ENCODE measurements around the gene ADGRB2. TPM values are rescaled to one million over a fixed set of nuclear protein-coding genes. Genes with fewer than 3 reads are reported as not detected.

The ADGRB2 gene
- total RNA-seq, 4 donors from 2014 or later, result 2.4 to 14.3 (median 9.8) TPM

DNA sequence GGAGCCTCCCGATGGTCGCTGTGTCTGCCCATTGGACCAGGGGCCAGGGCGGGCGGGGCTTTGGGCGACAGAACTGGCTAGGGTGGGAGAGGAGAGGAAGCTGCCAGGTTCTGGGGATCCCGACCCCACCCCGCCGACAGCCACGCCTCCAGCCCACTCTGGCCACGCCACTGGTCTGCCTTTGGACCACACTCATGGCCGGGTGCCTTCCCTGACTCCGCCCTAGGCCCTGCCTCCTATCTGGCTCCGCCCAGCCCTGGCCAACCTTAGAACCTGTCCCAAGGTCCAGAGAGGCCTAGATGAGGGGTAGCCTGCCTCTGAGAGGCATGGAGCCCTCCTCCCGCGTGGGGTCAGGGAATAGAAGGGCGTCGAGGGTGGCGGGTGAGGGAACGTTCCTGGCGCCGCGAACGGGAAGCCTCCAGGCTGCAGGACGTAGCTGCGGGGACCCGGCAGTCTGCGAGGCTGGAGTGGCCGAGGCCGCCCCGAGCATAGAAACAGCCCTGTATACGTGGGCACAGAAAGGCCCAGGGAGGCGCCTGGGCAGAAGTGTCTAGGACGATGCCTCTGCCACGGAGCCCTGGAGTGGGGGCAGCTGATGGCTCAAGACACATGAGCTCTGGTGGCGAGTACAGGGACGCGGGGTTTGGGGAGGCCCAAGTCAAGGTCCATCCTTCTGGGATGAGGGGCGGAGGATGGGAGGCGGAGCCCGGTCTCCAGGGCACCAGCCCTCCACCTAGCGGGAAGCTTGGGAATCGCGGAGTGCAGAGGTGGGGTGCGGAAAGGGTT is 48.9 kb downstream of the ADGRB2 start:
- Histone ChIP-seq H3K36me3 (no peaks in the 10 kb centered on the region), H3K27ac (peak overlapping the region; percentile 74 to 94 (median 92)), H3K27me3 (no peaks in the 10 kb centered on the region), H3K4me1 (peaks cover 34 to 44% of the 10 kb centered on the region in 2 donors), H3K9me3 (no peaks in the 10 kb centered on the region), H3K4me3 (replicated peaks in 1 of 3) (peak overlapping the region in 1 of 3 donors; percentile 20)
- TF ChIP-seq, protein P1, sequence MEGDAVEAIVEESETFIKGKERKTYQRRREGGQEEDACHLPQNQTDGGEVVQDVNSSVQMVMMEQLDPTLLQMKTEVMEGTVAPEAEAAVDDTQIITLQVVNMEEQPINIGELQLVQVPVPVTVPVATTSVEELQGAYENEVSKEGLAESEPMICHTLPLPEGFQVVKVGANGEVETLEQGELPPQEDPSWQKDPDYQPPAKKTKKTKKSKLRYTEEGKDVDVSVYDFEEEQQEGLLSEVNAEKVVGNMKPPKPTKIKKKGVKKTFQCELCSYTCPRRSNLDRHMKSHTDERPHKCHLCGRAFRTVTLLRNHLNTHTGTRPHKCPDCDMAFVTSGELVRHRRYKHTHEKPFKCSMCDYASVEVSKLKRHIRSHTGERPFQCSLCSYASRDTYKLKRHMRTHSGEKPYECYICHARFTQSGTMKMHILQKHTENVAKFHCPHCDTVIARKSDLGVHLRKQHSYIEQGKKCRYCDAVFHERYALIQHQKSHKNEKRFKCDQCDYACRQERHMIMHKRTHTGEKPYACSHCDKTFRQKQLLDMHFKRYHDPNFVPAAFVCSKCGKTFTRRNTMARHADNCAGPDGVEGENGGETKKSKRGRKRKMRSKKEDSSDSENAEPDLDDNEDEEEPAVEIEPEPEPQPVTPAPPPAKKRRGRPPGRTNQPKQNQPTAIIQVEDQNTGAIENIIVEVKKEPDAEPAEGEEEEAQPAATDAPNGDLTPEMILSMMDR (IDR thresholded peaks at IDR 0.05), result peak in 5 of 6 experiments; percentile 45 to 91 (median 81)
- TF ChIP-seq POLR2A (IDR thresholded peaks at IDR 0.05), result peak in 1 of 2 donors; percentile 91
- 3% methylated on average over 13 to 31 of the region's 44 CpGs for WGBS, 2 donors
- intact Hi-C loops (cut with DNase I), result loop anchor here (5.0 kb wide), 1 partner anchor 77 kb away; no protein-coding TSS in a partner anchor
- peak; percentile 95 to 96 for DNase-seq

DNA sequence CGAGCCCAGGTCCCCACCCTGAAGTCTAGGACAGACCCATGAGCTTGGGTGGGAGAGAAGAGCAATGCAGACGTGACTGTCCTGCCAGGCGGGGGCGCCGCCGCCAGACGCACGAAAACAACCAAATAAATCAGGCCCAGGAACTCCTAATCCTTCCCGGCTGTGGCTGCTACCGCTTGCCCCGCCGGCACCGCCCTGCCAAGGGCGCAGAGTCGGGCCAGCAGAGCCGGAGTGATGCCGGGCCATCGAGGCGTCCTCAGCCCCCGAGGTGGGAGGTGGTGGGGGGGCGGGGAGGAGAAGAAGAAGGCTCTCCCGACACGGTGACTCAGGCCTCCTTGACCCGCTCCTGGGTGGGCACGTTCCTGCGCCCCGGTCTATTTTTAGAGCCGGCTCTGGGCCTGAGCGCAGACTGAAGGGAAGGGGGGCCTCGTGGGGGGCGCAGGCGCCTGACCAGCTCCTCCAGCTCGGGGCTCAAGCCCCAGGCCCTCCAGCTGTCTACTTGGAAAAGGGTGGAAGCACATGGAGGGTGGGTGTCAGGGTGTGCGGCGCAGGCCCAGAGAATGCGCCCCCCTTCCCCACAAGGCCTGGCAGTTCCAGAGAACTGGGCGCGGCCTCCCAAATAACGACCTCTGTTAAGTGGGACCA is 49.6 kb downstream of the ADGRB2 start:
- intact Hi-C loops (cut with DNase I), result loop anchor here (5.0 kb wide), 1 partner anchor 78 kb away; no protein-coding TSS in a partner anchor
- Histone ChIP-seq H3K4me3 (replicated peaks in 1 of 3) (peak overlapping the region in 1 of 3 donors; percentile 20), H3K4me1 (peaks cover 34 to 44% of the 10 kb centered on the region in 2 donors)

DNA sequence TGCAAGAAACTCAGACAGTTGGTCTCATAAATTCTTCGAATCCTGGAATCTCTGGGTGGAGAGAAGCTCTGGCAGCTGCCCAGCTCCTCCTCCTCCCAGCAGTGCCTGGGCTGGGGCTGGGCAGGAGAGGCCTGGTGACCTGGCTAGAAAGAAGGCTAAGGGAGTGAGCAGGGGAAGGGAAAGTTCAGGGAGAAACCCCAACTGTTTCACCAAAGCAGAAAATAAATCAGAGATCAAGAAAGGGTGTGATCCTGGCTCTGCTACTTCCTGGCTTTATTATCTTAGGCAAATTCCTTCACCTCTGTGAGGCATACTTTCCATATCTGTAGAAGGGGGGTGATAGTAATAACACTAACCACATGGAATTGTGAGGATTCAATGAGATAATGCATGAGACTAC is 51.5 kb downstream of the ADGRB2 start:
- Histone ChIP-seq H3K9me3 (no peaks in the 10 kb centered on the region), H3K36me3 (no peaks in the 10 kb centered on the region), H3K27ac (peak overlapping the region; percentile 74 to 94 (median 92)), H3K4me3 (replicated peaks in 1 of 3) (no peak overlapping the region), H3K27me3 (no peaks in the 10 kb centered on the region), H3K4me1 (peaks cover 34 to 44% of the 10 kb centered on the region in 2 donors)
- TF ChIP-seq POLR2A (IDR thresholded peaks at IDR 0.05), result no peak
- TF ChIP-seq, protein P1 (IDR thresholded peaks at IDR 0.05), result no peak
- peak; percentile 89 to 90 for DNase-seq
- intact Hi-C loops (cut with DNase I), result no loop called here
- 0 to 8% methylated on average over 1 of the region's 1 CpG for WGBS, 2 donors

More for the DNA sequence above, 49.6 kb downstream of the ADGRB2 start:
- DNase-seq, result peak; percentile 84 to 90
- Histone ChIP-seq H3K9me3 (no peaks in the 10 kb centered on the region), H3K27me3 (no peaks in the 10 kb centered on the region), H3K36me3 (no peaks in the 10 kb centered on the region), H3K27ac (peak overlapping the region; percentile 74 to 94 (median 92))
- WGBS, 2 donors, result 14 to 19% methylated on average over 14 to 19 of the region's 39 CpGs
- TF ChIP-seq POLR2A (IDR thresholded peaks at IDR 0.05), result peak in 1 of 2 donors; percentile 62
- TF ChIP-seq, protein P1 (IDR thresholded peaks at IDR 0.05), result peak in 2 of 6 experiments; percentile 9 to 18

DNA sequence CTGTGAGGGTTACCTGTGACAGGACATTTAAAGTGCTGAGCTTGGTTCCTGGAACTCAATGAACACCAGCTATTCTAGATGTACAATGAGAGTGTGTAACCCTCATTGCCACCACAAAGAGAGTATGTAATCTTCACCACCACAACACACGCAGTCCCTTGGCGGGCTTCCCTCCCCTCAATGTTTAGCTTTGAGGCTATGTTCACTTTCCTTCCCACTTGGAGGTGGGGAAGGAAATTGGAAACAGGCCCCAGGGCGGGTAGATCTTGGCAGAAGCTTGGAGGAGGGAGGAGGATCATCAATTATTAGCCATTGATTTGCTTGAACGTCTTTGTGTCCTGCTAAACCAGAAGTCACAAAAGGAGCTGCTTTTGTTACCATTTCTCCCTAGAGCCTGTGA is 52.1 kb downstream of the ADGRB2 start:
- no peaks in the 10 kb centered on the region for H3K36me3 ChIP-seq
- no peaks in the 10 kb centered on the region for H3K9me3 ChIP-seq
- peaks cover 34 to 44% of the 10 kb centered on the region in 2 donors for H3K4me1 ChIP-seq
- WGBS, 2 donors, result 64 to 75% methylated on average over 4 of the region's 4 CpGs
- intact Hi-C loops (cut with DNase I), result no loop called here
- no peak for DNase-seq
- H3K27me3 ChIP-seq, result no peaks in the 10 kb centered on the region
- H3K4me3 ChIP-seq (replicated peaks in 1 of 3), result no peak overlapping the region
- H3K27ac ChIP-seq, result peak overlapping the region; percentile 74 to 94 (median 92)
- TF ChIP-seq, protein P1 (IDR thresholded peaks at IDR 0.05), result no peak
- TF ChIP-seq POLR2A (IDR thresholded peaks at IDR 0.05), result no peak
